Measurements from ENCODE around the gene TRPM1.
A peak's percentile ranks its signal among the peaks of the same experiment; 100 is the strongest.

DNA sequence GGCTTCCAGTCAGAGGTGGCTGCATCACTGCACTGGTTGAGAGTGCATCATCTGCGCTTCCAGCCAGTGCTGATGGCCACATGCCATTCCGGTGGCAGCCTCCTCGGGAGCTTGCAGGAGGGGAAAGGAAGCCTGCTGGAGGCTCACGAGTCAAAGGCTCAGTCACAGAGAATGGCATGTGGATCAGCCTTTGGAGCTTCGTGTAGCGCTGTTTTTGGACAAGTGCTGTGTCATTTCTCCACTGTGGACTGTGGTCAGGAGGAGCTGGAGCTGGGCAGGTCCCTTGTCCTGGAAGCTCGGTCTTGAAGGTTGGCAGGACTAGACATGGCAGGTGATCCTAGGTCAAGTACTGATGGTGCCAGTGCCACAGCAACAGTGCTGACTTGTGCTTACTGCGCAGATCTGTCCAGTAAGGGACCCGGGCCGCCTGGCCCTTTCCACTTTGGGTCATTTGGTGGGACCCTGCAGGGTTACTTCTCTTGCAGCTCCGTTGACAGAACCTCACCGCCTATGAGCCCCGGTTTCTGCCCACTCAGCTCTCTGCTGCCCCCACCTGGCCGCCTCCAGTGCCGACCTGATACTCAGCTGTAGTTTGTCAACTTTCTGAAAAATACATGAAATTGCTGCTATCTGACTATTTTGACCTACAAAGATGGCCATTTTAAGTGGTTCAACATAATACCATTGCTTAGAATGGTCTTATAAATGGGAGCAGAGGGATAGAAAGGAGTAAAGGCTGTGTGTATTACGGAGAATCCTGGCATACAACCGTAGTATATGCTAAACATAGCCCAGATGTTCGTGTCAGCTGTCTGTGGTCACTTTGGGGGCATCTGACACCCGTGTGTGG lies 27.6 kb upstream of the TRPM1 start:
- TF ChIP-seq, protein P1, sequence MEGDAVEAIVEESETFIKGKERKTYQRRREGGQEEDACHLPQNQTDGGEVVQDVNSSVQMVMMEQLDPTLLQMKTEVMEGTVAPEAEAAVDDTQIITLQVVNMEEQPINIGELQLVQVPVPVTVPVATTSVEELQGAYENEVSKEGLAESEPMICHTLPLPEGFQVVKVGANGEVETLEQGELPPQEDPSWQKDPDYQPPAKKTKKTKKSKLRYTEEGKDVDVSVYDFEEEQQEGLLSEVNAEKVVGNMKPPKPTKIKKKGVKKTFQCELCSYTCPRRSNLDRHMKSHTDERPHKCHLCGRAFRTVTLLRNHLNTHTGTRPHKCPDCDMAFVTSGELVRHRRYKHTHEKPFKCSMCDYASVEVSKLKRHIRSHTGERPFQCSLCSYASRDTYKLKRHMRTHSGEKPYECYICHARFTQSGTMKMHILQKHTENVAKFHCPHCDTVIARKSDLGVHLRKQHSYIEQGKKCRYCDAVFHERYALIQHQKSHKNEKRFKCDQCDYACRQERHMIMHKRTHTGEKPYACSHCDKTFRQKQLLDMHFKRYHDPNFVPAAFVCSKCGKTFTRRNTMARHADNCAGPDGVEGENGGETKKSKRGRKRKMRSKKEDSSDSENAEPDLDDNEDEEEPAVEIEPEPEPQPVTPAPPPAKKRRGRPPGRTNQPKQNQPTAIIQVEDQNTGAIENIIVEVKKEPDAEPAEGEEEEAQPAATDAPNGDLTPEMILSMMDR (tag by site-specific recombination; IDR thresholded peaks at IDR 0.05) = peak; percentile 58
- TF ChIP-seq, protein P2, sequence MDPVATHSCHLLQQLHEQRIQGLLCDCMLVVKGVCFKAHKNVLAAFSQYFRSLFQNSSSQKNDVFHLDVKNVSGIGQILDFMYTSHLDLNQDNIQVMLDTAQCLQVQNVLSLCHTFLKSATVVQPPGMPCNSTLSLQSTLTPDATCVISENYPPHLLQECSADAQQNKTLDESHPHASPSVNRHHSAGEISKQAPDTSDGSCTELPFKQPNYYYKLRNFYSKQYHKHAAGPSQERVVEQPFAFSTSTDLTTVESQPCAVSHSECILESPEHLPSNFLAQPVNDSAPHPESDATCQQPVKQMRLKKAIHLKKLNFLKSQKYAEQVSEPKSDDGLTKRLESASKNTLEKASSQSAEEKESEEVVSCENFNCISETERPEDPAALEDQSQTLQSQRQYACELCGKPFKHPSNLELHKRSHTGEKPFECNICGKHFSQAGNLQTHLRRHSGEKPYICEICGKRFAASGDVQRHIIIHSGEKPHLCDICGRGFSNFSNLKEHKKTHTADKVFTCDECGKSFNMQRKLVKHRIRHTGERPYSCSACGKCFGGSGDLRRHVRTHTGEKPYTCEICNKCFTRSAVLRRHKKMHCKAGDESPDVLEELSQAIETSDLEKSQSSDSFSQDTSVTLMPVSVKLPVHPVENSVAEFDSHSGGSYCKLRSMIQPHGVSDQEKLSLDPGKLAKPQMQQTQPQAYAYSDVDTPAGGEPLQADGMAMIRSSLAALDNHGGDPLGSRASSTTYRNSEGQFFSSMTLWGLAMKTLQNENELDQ (tag by site-specific recombination; IDR thresholded peaks at IDR 0.05; ENCODE audit: low read depth) = no peak
- TF ChIP-seq, protein P3, sequence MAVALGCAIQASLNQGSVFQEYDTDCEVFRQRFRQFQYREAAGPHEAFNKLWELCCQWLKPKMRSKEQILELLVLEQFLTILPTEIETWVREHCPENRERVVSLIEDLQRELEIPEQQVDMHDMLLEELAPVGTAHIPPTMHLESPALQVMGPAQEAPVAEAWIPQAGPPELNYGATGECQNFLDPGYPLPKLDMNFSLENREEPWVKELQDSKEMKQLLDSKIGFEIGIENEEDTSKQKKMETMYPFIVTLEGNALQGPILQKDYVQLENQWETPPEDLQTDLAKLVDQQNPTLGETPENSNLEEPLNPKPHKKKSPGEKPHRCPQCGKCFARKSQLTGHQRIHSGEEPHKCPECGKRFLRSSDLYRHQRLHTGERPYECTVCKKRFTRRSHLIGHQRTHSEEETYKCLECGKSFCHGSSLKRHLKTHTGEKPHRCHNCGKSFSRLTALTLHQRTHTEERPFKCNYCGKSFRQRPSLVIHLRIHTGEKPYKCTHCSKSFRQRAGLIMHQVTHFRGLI (tag by site-specific recombination; IDR thresholded peaks at IDR 0.05) = no peak
- TF ChIP-seq ZNF626 (tag by site-specific recombination; IDR thresholded peaks at IDR 0.05) (no peak), ZIC2 (tag by site-specific recombination; IDR thresholded peaks at IDR 0.05) (no peak), ZNF596 (tag by site-specific recombination; IDR thresholded peaks at IDR 0.05) (no peak), YY1 (tag by site-specific recombination; IDR thresholded peaks at IDR 0.05) (no peak)
- TF ChIP-seq, protein P4, sequence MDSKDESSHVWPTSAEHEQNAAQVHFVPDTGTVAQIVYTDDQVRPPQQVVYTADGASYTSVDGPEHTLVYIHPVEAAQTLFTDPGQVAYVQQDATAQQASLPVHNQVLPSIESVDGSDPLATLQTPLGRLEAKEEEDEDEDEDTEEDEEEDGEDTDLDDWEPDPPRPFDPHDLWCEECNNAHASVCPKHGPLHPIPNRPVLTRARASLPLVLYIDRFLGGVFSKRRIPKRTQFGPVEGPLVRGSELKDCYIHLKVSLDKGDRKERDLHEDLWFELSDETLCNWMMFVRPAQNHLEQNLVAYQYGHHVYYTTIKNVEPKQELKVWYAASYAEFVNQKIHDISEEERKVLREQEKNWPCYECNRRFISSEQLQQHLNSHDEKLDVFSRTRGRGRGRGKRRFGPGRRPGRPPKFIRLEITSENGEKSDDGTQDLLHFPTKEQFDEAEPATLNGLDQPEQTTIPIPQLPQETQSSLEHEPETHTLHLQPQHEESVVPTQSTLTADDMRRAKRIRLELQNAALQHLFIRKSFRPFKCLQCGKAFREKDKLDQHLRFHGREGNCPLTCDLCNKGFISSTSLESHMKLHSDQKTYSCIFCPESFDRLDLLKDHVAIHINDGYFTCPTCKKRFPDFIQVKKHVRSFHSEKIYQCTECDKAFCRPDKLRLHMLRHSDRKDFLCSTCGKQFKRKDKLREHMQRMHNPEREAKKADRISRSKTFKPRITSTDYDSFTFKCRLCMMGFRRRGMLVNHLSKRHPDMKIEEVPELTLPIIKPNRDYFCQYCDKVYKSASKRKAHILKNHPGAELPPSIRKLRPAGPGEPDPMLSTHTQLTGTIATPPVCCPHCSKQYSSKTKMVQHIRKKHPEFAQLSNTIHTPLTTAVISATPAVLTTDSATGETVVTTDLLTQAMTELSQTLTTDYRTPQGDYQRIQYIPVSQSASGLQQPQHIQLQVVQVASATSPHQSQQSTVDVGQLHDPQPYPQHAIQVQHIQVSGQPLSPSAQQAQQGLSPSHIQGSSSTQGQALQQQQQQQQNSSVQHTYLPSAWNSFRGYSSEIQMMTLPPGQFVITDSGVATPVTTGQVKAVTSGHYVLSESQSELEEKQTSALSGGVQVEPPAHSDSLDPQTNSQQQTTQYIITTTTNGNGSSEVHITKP (tag by site-specific recombination; IDR thresholded peaks at IDR 0.05) = no peak
- TF ChIP-seq, protein P5, sequence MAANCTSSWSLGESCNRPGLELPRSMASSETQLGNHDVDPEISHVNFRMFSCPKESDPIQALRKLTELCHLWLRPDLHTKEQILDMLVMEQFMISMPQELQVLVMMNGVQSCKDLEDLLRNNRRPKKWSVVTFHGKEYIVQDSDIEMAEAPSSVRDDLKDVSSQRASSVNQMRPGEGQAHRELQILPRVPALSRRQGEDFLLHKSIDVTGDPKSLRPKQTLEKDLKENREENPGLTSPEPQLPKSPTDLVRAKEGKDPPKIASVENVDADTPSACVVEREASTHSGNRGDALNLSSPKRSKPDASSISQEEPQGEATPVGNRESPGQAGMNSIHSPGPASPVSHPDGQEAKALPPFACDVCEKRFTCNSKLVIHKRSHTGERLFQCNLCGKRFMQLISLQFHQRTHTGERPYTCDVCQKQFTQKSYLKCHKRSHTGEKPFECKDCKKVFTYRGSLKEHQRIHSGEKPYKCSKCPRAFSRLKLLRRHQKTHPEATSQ (tag by site-specific recombination; IDR thresholded peaks at IDR 0.05) = no peak
